ENCODE data around the gene TRPM2.

Gene TRPM2

GRCh38 chr21:44462834-44463200 lies 109.4 kb downstream of the TRPM2 start:
- DNase-seq (ENCODE audit: insufficient read length, low spot score) = no peak
- no peak for FAIRE-seq
- no peak for TF ChIP-seq POLR2AphosphoS5 (IDR thresholded peaks at IDR 0.05; ENCODE audit: low read depth, low read length)
- no peak for TF ChIP-seq POU2F2 (IDR thresholded peaks at IDR 0.05; ENCODE audit: low read depth, low read length)
- no peak for TF ChIP-seq SPI1 (IDR thresholded peaks at IDR 0.05; ENCODE audit: low read depth, low read length)
- TF ChIP-seq TAF1 (IDR thresholded peaks at IDR 0.05; ENCODE audit: low read depth, low read length) = no peak
- TF ChIP-seq POLR2A (IDR thresholded peaks at IDR 0.05; ENCODE audit: low read depth, low read length) = no peak
- TF ChIP-seq PAX5 (IDR thresholded peaks at IDR 0.05; ENCODE audit: insufficient read depth, low read length, severe bottlenecking) = no peak

GRCh38 chr21:44463724-44464123 lies 110.3 kb downstream of the TRPM2 start:
- DNase-seq (ENCODE audit: insufficient read length, low spot score) (no peak), FAIRE-seq (no peak)
- no peak for TF ChIP-seq SPI1 (IDR thresholded peaks at IDR 0.05; ENCODE audit: low read depth, low read length)
- no peak for TF ChIP-seq POU2F2 (IDR thresholded peaks at IDR 0.05; ENCODE audit: low read depth, low read length)
- no peak for TF ChIP-seq POLR2A (IDR thresholded peaks at IDR 0.05; ENCODE audit: low read depth, low read length)
- no peak for TF ChIP-seq PAX5 (IDR thresholded peaks at IDR 0.05; ENCODE audit: insufficient read depth, low read length, severe bottlenecking)
- no peak for TF ChIP-seq TAF1 (IDR thresholded peaks at IDR 0.05; ENCODE audit: low read depth, low read length)
- TF ChIP-seq POLR2AphosphoS5 (IDR thresholded peaks at IDR 0.05; ENCODE audit: low read depth, low read length) = no peak

GRCh38 chr21:44464351-44464750 lies 110.9 kb downstream of the TRPM2 start:
- no peak for DNase-seq (ENCODE audit: insufficient read length, low spot score)
- FAIRE-seq = no peak
- TF ChIP-seq POLR2A (IDR thresholded peaks at IDR 0.05; ENCODE audit: low read depth, low read length) = no peak
- TF ChIP-seq POU2F2 (IDR thresholded peaks at IDR 0.05; ENCODE audit: low read depth, low read length) = no peak
- no peak for TF ChIP-seq TAF1 (IDR thresholded peaks at IDR 0.05; ENCODE audit: low read depth, low read length)
- TF ChIP-seq POLR2AphosphoS5 (IDR thresholded peaks at IDR 0.05; ENCODE audit: low read depth, low read length) = no peak
- TF ChIP-seq SPI1 (IDR thresholded peaks at IDR 0.05; ENCODE audit: low read depth, low read length) = no peak
- TF ChIP-seq PAX5 (IDR thresholded peaks at IDR 0.05; ENCODE audit: insufficient read depth, low read length, severe bottlenecking) = no peak

GRCh38 chr21:44466351-44466954 lies 113.0 kb downstream of the TRPM2 start:
- TF ChIP-seq PAX5 (IDR thresholded peaks at IDR 0.05; ENCODE audit: insufficient read depth, low read length, severe bottlenecking) = no peak
- TF ChIP-seq TAF1 (IDR thresholded peaks at IDR 0.05; ENCODE audit: low read depth, low read length) = no peak
- TF ChIP-seq POLR2AphosphoS5 (IDR thresholded peaks at IDR 0.05; ENCODE audit: low read depth, low read length) = no peak
- TF ChIP-seq SPI1 (IDR thresholded peaks at IDR 0.05; ENCODE audit: low read depth, low read length) = no peak
- TF ChIP-seq POLR2A (IDR thresholded peaks at IDR 0.05; ENCODE audit: low read depth, low read length) = no peak
- no peak for TF ChIP-seq POU2F2 (IDR thresholded peaks at IDR 0.05; ENCODE audit: low read depth, low read length)
- DNase-seq (ENCODE audit: insufficient read length, low spot score) = no peak
- FAIRE-seq = no peak

- FAIRE-seq (no peak), DNase-seq (ENCODE audit: insufficient read length, low spot score) (no peak)
- TF ChIP-seq POLR2A (IDR thresholded peaks at IDR 0.05; ENCODE audit: low read depth, low read length) (no peak), TAF1 (IDR thresholded peaks at IDR 0.05; ENCODE audit: low read depth, low read length) (no peak), POLR2AphosphoS5 (IDR thresholded peaks at IDR 0.05; ENCODE audit: low read depth, low read length) (no peak), PAX5 (IDR thresholded peaks at IDR 0.05; ENCODE audit: insufficient read depth, low read length, severe bottlenecking) (no peak), SPI1 (IDR thresholded peaks at IDR 0.05; ENCODE audit: low read depth, low read length) (no peak), POU2F2 (IDR thresholded peaks at IDR 0.05; ENCODE audit: low read depth, low read length) (no peak)
These were observed 113.8 kb downstream of the TRPM2 start for GRCh38 chr21:44466996-44467858.

- TF ChIP-seq POLR2A (IDR thresholded peaks at IDR 0.05; ENCODE audit: low read depth, low read length) = no peak
- no peak for TF ChIP-seq SPI1 (IDR thresholded peaks at IDR 0.05; ENCODE audit: low read depth, low read length)
- TF ChIP-seq PAX5 (IDR thresholded peaks at IDR 0.05; ENCODE audit: insufficient read depth, low read length, severe bottlenecking) = no peak
- TF ChIP-seq POLR2AphosphoS5 (IDR thresholded peaks at IDR 0.05; ENCODE audit: low read depth, low read length) = no peak
- no peak for TF ChIP-seq TAF1 (IDR thresholded peaks at IDR 0.05; ENCODE audit: low read depth, low read length)
- TF ChIP-seq POU2F2 (IDR thresholded peaks at IDR 0.05; ENCODE audit: low read depth, low read length) = no peak
- FAIRE-seq (no peak), DNase-seq (ENCODE audit: insufficient read length, low spot score) (no peak)
These were observed 114.4 kb downstream of the TRPM2 start for GRCh38 chr21:44467859-44468195.

- FAIRE-seq (no peak), DNase-seq (ENCODE audit: insufficient read length, low spot score) (no peak)
- TF ChIP-seq SPI1 (IDR thresholded peaks at IDR 0.05; ENCODE audit: low read depth, low read length) (no peak), TAF1 (IDR thresholded peaks at IDR 0.05; ENCODE audit: low read depth, low read length) (no peak), POLR2A (IDR thresholded peaks at IDR 0.05; ENCODE audit: low read depth, low read length) (no peak)
These were observed 117.9 kb downstream of the TRPM2 start for GRCh38 chr21:44471341-44471740.

GRCh38 chr21:44471996-44472395 lies 118.6 kb downstream of the TRPM2 start:
- no peak for FAIRE-seq
- no peak for DNase-seq (ENCODE audit: insufficient read length, low spot score)
- TF ChIP-seq POLR2A (IDR thresholded peaks at IDR 0.05; ENCODE audit: low read depth, low read length) = no peak

GRCh38 chr21:44473915-44474555 lies 120.6 kb downstream of the TRPM2 start:
- TF ChIP-seq POLR2AphosphoS5 (IDR thresholded peaks at IDR 0.05; ENCODE audit: low read depth, low read length) (no peak), SPI1 (IDR thresholded peaks at IDR 0.05; ENCODE audit: low read depth, low read length) (no peak), PAX5 (IDR thresholded peaks at IDR 0.05; ENCODE audit: insufficient read depth, low read length, severe bottlenecking) (no peak), POU2F2 (IDR thresholded peaks at IDR 0.05; ENCODE audit: low read depth, low read length) (no peak), TAF1 (IDR thresholded peaks at IDR 0.05; ENCODE audit: low read depth, low read length) (no peak), POLR2A (IDR thresholded peaks at IDR 0.05; ENCODE audit: low read depth, low read length) (no peak)
- no peak for FAIRE-seq

More at GRCh38 chr21:44473915-44474555, 120.6 kb downstream of the TRPM2 start:
- DNase-seq (ENCODE audit: insufficient read length, low spot score) = no peak
